Stimulated activated CD4-positive, alpha-beta T cell treated with anti-CD3 and anti-CD28 coated beads, TNF-alpha, amount 100 ng/mL, for 4 hours (primary cell): ENCODE results near the gene NF2.
"Not testable (repeated sequence)": the region's sequence is repeated elsewhere in the genome, so short reads cannot be mapped to it uniquely, and the experiment has no call there.

Source experiments
- DNase-seq, 3 experiments: peaks; one replicate each; pipeline ENCODE4 v3.0.0-alpha.2; 2020; ENCODE audit warnings: low read depth in 3 of 3

NF2 gene

DNA sequence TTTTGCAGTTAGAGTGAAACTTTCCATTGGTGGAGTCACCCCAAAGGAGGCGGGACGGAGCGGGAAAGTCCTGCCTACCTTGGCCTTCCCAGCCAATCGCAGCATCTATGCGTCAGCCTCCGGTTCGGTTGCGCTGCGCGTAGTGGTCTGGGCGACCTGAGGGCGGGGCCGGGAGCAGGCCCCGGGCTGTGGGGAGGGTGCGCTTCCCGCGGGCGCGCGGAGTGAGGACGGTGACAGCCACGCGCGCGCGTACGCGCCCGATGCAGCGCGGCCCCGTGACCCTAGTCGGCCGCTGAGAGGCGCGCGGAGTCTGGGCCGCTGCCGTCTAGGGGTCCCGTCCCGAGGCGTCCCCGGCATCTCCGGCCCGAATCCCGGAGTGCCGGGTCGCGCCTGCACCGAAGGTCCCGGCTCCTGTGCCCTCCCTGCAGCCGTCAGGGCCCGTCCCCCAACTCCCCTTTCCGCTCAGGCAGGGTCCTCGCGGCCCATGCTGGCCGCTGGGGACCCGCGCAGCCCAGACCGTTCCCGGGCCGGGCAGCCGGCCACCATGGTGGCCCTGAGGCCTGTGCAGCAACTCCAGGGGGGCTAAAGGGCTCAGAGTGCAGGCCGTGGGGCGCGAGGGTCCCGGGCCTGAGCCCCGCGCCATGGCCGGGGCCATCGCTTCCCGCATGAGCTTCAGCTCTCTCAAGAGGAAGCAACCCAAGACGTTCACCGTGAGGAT, at the start of gene NF2:
Gene NF2, plus strand, starts transcription at position 276 of the 718 bp plus-strand sequence. Its CDS starts 366 bp downstream, at position 642.
- peak; percentile 92 to 97 (median 95) for DNase-seq

GRCh38 chr22:29555065-29555644, 48.3 kb upstream of the NF2 start:
- DNase-seq: no peak

DNA sequence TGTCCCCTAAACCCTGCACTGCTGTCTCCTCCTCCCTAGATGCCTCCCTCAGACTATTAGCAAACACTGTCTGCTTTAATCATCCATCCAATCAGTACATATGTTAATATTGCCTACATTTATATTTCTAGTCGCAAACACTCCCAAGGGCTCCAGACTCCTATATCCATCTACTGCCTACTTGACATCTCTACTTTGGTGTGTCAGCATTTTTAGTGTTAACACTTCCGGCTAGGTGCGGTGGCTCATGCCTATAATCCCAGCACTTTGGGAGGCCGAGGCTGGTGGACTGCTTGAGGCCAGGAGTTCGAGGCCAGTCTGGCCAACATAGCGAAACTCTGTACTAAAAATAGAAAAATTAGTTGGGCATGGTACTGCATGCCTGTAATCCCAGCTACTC, 44.4 kb upstream of the NF2 start:
- DNase-seq: no peak

DNA sequence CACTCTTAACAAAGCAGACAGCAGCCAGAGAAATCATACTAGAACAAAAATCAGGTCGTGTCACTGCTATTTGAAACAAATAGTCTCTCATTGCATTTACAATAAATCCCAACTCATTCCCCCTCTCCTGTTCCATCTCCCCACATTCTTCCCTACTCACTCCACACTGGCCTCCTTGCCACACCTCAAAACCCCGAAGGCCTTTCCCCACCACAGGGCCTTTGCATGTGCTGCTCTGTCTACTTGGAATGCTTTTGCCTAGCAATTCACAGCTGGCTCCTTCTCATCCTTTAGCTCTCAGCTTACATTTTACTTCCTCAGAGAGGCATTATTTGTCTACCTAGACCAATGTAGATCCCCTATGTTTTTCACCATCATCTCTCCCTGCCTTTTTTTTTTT, 43.6 kb upstream of the NF2 start:
- no peak for DNase-seq

DNA sequence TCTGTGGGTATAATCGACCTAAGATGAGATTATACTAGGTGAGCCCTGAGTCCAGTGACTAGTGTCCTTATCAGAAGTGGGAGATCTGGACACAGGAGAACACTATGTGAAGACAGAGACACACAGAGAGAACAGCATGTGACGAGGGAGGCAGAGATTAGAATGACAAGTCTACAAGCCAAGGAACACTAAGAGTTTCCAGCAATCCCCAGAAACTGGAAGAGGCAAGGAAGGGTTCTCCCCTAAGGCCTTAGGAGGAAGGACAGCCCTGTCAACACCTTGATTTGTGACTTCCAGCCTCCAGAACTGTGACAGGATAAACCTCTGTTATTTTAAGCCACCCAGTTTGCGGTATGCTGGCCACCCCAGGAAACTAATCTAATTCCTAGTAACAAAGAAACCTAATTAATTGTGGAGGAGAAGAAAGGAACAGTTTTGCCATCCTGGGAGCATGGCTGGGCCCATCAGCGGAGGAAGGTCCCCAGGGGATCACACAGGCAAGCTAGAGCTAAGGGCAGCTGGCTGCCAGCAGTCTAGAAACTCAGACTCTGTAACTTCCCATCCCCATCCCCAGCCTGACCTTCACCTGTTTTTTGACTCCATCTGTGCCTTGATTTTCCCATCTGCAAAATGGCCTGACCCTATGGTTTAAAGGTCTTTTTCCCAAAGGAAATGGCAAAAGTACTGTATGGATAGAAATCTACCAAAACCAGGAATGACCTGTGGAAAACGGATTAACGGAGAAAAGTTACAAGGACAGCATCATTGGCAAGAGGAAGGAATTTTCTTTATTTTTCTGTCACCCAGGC, 39.6 kb upstream of the NF2 start:
- no peak for DNase-seq

- not testable (repeated sequence) for DNase-seq
Observed at GRCh38 chr22:29566513-29566912, 36.9 kb upstream of the NF2 start.

DNA sequence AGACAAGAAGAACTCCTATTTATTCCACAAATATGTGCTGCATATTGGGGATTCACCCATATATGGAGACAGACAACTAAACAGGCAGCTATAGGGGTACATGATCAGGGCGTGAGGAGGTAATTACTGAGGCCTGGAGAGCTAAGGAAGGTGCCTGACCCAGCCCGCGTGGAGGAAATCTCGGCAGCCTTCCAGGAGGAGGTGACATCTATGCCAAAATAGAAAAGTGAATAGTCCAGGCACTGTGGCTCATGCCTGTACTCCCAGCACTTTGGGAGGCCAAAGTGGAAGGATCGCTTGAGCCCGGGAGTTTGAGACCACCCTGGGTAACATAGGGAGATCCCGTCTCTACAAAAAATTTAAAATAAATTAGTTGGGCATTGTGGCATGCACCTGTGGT, 36.1 kb upstream of the NF2 start:
- DNase-seq: no peak

DNA sequence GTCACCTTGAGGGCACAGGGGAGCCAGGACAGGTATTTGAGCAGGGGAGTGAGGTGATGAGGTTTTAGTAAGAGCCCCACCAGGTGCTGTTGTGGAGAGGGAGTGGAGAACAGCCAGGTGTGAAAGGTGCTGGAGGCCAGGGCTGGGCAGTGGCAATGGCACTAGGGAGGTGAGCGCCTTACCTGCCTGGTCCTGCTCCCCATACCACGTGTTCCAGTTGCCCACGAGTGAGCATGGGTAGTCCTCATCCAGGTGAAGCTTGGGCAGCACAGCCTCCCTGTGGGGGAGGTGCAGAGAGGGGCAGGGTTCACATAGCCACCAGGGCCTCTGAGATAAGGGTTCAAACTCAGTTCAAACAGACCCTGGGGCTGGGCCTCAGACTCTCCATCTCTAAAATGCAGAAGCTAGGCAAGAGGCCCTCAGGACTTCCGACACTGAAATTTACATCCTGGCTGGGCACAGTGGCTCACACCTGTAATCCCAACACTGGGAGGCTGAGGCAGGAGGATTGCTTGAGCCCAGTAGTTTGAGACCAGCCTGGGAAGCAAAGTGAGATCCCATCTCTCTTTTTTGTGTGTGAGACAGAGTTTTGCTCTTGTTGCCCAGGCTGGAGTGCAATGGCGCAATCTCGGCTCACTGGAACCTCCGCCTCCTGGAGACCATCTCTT, 34.3 kb upstream of the NF2 start:
- DNase-seq: no peak

DNA sequence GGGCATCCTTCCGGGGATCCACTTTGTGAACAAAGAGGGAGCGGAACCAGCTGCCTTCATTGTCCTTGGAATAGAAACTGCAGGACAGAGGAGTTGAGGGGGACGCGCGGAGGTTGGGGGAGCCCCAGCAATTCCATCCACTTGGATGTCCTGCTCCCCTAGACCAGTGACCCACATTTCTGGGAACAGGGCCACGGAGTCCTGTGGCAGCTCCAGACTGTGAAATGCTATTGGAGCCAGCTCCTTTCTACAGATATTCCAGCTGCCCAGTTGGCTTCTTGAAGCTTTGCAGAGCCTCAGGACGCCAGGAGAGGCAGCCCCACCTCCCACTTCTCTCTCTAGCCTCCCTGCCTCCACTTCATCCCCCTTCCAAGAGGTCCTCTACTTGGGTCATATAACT, 33.0 kb upstream of the NF2 start:
- DNase-seq: no peak

GRCh38 chr22:29570912-29571549, 32.4 kb upstream of the NF2 start:
- DNase-seq: no peak

GRCh38 chr22:29574762-29575450, 28.5 kb upstream of the NF2 start:
- DNase-seq: no peak

- no peak for DNase-seq
Observed at GRCh38 chr22:29578462-29579200, 24.8 kb upstream of the NF2 start.

DNA sequence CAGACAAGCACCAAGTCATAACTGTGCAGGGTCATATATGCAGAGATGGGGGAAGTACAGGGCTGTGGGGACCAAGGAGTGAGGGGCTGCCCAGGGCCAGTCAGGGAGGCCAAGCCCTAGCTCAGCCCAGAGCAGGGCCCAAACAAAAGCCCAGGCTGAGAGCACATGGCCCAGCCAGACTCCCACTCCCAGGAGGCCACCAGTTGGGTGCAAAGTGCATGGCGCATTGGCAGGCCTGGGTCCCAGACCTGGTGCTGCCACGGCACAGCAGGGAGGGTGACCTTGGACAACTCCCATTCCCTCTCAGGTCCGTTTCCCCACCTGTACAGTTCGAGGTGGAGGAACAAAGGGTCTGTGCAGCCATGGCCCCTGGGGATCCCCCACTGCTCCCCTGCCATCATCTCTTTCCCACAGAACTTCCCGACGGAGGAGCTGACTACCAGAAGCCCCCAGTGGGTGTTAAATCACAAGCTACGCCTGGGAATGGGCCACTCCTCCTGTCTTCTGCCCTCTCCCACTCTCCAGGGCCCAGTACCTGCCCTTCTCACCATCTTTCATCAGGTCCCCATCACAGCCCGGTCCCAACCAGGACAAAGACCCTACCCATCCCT, 23.1 kb upstream of the NF2 start:
- DNase-seq: no peak

DNA sequence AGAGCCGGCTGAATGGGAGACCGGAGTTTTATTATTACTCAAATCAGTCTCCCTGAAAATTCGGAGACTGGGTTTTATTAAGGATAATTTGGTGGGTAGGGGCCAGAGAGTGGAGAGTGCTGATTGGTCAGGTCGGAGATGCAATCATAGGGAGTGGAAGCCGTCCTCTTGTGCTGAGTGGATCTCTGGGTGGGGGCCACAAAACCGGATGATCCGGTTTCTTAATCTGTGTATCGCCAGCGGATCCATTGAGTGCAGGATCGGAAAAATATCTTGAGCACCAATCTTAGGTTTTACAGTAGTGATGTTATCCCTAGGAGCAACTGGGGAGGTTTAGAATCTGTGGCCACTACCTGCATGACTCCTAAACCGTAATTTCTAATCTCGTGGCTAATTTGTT, 21.6 kb upstream of the NF2 start:
- DNase-seq: no peak

GRCh38 chr22:29584975-29585374, 18.5 kb upstream of the NF2 start:
- DNase-seq: no peak

DNA sequence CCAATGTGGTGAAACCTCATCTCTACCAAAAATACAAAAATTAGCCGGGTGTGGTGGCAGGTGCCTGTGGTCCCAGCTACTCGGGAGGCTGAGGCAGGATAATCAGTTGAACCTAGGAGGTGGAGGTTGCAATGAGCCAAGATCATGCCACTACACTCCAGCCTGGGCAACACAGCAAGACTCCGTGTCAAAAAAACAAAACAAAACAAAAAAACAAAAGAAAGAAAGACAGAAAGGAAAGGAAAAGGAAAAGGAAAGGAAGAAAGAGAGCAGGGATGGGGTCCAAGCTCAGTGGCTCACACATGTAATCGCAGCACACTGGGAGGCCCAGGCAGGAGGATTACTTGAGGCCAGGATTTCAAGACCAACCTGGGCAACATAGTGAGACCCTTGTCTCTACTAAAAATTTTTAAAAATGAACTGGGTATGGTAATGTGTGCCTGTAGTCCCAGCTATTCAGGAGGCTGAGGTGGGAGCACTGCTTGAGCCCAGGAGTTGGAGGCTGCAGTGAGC, 17.2 kb upstream of the NF2 start:
- not testable (repeated sequence) for DNase-seq

GRCh38 chr22:29587938-29588699, 15.3 kb upstream of the NF2 start:
- DNase-seq: no peak

DNA sequence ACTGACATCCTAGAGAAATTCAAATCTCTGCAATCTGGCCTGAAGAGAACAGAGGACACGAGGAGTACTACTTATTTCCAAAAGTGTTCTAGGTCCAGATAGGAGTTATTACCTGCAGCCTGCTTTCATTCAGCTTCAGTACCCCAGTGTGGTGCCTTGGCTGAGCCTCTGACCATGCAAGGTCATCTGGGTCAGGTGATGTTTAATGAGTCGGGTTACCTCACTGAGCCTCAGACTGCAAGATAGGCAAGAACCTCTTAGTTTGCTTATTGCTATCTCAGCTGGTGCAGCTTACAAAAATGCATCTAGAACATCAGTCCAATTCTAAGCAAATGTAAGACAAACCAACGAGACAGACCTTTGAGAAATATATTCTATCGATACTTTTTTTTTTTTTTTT, 9.5 kb upstream of the NF2 start:
- no peak for DNase-seq

- not testable (repeated sequence) for DNase-seq
Observed at GRCh38 chr22:29594447-29594846, 9.0 kb upstream of the NF2 start.
